ENCODE data around the gene PHF19.
A peak's percentile ranks its signal among the peaks of the same experiment; 100 is the strongest.

Gene PHF19

DNA sequence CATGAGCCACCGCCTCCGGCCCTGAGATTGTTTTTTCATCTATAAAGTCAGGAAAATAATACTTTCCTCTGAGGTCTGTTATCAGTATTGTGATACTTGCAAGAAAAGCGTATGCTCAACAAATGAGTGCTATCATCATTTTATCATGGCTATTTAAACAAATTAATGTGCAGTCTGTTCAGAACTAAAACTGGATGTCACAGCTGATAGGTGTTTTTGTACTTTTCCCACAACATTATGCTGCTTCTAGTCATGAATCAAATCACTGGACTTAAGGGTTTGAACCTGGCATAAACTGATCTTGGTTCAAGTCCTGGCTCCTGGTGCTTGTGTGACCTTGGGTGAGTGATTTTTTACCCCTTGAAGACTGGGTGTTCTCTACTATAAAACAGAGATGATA lies 21.4 kb upstream of the PHF19 start:
- DNase-seq (ENCODE audit: low read depth), result peak; percentile 26
- TF ChIP-seq, protein P1, sequence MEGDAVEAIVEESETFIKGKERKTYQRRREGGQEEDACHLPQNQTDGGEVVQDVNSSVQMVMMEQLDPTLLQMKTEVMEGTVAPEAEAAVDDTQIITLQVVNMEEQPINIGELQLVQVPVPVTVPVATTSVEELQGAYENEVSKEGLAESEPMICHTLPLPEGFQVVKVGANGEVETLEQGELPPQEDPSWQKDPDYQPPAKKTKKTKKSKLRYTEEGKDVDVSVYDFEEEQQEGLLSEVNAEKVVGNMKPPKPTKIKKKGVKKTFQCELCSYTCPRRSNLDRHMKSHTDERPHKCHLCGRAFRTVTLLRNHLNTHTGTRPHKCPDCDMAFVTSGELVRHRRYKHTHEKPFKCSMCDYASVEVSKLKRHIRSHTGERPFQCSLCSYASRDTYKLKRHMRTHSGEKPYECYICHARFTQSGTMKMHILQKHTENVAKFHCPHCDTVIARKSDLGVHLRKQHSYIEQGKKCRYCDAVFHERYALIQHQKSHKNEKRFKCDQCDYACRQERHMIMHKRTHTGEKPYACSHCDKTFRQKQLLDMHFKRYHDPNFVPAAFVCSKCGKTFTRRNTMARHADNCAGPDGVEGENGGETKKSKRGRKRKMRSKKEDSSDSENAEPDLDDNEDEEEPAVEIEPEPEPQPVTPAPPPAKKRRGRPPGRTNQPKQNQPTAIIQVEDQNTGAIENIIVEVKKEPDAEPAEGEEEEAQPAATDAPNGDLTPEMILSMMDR (IDR thresholded peaks at IDR 0.05; ENCODE audit: insufficient read depth, low read depth, low read length, missing control alignments), result no peak
- H3K4me3 ChIP-seq (ENCODE audit: low read depth, low read length), result no peak overlapping the region

DNA sequence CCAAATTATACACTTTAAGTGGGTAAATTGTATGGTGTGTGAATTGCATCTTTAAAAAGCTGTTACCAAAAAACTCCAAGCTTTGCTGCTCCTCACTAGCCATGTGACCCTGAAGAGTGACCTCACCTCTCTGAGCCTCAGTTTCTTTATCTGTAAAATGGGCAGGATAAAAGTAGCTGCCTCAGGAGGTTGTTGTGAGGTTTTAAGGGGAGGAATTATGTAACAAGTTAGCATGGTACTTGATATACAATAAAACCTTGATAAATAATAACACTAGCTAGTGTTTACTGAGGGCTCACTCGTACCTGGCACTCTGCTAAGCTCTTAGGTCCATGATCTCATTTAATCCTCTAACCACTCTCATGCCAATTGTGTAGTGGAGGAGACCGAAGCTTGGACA lies 19.0 kb upstream of the PHF19 start:
- DNase-seq (ENCODE audit: low read depth), result no peak
- no peak overlapping the region for H3K4me3 ChIP-seq (ENCODE audit: low read depth, low read length)
- TF ChIP-seq, protein P1 (IDR thresholded peaks at IDR 0.05; ENCODE audit: insufficient read depth, low read depth, low read length, missing control alignments), result no peak

DNA sequence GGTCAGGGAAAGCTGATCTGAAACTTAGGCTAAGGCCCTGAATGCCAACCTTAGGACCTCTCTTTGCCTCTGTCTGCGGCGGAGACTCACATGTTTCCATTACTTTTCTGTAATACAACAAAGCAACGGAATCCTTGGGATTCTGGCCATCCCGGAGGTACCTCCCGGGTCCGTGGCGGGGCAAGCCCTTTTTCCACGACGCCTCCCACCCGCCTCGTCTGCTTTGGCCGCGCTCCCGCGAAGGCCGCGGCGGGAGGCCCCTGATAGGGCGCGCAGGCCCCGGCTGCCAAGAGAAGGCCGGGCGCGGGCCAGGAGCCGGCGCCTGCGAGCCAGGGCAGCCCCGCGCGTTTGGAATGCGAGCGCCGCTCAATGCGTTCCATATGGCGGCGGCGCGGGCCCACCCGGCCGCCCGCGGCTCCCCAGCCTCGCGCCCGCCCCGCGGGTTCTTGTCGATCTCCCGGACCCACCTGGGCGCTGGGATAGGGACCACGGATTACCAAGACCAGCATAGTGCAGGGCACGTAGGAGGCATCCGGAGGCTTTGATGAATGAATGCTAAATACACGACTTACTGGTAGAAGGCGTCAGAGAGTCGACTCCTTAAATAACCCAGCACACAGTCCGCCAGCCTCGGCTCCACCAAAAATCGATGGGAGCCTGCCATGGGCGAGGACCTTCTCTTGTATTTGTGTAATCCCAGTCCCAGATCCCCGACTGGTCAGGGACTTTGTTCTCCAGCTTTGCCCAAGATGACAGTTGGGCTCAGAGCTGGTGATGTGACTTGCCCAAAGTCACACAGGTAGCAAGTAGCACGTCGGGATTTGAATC lies 17.5 kb upstream of the PHF19 start:
- no peak overlapping the region for H3K4me3 ChIP-seq (ENCODE audit: low read depth, low read length)
- TF ChIP-seq, protein P1 (IDR thresholded peaks at IDR 0.05; ENCODE audit: insufficient read depth, low read depth, low read length, missing control alignments), result no peak
- DNase-seq (ENCODE audit: low read depth), result no peak

DNA sequence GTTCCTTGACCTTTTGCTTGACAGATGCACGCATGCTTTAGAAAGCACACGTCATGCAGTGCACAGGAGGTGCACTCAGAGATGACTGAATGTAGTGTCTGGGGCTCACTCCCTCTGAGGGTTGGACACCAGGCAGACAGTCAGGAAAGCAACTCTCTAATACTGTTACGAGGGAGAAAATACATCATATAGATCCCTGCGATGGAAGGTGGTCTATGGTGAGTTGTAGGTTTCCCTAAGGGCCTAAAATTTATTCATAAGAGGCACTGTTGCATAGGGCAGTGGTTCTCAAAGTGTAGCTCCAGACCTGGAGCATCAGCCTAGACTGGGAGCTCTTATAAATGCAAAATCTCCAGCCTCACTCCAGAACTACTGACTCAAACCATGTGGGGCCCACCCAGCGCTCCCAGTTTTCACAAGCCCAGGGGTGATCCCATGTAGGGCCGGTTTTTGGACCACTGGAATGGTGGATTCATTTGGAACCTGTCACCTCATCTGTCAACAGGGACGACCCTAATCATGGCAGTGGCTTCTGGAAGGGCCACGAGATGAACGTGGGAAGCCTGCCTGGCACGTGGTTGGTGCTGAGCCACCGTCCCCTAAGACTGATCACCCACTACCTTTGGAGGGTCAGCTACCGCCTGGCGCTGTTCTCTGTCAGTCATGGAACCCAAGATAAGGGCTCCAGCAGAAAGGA lies 16.8 kb upstream of the PHF19 start:
- H3K4me3 ChIP-seq (ENCODE audit: low read depth, low read length), result no peak overlapping the region
- DNase-seq (ENCODE audit: low read depth), result no peak
- TF ChIP-seq, protein P1 (IDR thresholded peaks at IDR 0.05; ENCODE audit: insufficient read depth, low read depth, low read length, missing control alignments), result no peak

DNA sequence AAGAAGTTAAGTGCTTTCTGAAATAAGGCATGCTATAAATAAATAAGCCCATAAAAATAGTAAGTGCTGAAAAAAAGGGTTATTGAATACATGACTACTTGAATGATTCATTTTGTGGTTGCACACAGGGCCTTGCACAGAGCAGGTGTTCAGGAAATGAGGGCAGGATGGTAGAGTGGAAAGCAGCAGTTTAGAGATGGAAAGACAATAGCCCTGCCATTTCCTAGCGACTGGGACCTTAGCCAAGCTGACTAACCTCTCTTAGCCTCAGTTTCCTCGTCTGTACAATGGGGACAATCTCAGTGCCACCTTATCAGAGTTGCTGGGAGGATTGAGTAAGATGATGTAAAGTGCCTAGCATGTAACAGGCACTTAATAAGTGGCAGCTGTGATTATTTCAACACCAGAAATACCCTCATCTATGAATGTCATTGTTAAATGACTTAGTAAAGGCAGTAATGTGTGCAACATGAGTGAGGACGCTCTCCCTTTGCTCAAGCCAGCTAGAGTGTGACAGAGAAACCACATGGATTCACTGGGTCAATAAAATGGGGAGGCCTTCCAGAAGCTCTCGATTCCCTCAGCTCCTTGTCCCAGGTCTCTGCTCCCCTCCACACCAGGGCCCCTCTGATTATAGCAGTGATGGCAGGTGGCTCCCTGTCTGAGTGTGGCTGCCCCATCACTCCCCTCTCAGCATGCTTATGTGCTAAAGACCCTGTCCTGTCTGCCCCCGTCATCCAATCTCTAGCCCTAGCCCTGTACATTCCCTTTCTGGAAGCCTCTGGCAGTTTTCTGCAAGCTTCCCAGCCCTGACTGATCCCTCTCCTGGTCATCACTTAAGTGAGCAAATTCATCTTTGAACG lies 16.0 kb upstream of the PHF19 start:
- peak; percentile 92 for DNase-seq (ENCODE audit: low read depth)

More for the DNA sequence above, 16.0 kb upstream of the PHF19 start:
- TF ChIP-seq, protein P1 (IDR thresholded peaks at IDR 0.05; ENCODE audit: insufficient read depth, low read depth, low read length, missing control alignments), result no peak
- peak overlapping the region; percentile 3; the same call in 1 of the 2 replicates for H3K4me3 ChIP-seq (ENCODE audit: low read depth, low read length)
